NCI-H1436 treated with DMSO at 0.1 percent for 48 hours (cell line): ENCODE data around the gene SH2D2A.

Experiments
- DNase-seq: peaks from one replicate; lab custom pipeline; 2025; lab: John Stamatoyannopoulos, UW

Gene SH2D2A

GRCh38 chr1:156816561-156817328 is at the start of gene SH2D2A:
Gene SH2D2A (minus strand): TSS chr1:156816848. CDS start chr1:156816708, 140 bp downstream.
- no peak for DNase-seq

GRCh38 chr1:156865865-156866248 is 49.2 kb upstream of the SH2D2A start:
- DNase-seq, result no peak

- no peak for DNase-seq
These were observed 48.6 kb upstream of the SH2D2A start for GRCh38 chr1:156865258-156865657.

GRCh38 chr1:156864796-156865195 is 48.1 kb upstream of the SH2D2A start:
- no peak for DNase-seq

GRCh38 chr1:156863631-156864030 is 47.0 kb upstream of the SH2D2A start:
- no peak for DNase-seq

- DNase-seq, result no peak
These were observed 46.5 kb upstream of the SH2D2A start for GRCh38 chr1:156862997-156863599.

- no peak for DNase-seq
These were observed 45.9 kb upstream of the SH2D2A start for GRCh38 chr1:156862584-156862983.

GRCh38 chr1:156860628-156861423 is 44.2 kb upstream of the SH2D2A start, which contains the start of gene NTRK1:
Gene NTRK1 (plus strand): TSS chr1:156860865. CDS start chr1:156860935, 70 bp downstream.
- no peak for DNase-seq

GRCh38 chr1:156860113-156860627 is 43.5 kb upstream of the SH2D2A start:
- DNase-seq, result no peak

- no peak for DNase-seq
These were observed 43.0 kb upstream of the SH2D2A start for GRCh38 chr1:156859523-156860112.

- no peak for DNase-seq
These were observed 42.4 kb upstream of the SH2D2A start, which contains the start of gene INSRR for GRCh38 chr1:156858959-156859522. Gene INSRR (minus strand): TSS chr1:156859117. CDS start chr1:156858621, 496 bp downstream.

GRCh38 chr1:156858555-156858956 is 41.9 kb upstream of the SH2D2A start:
- DNase-seq, result no peak

GRCh38 chr1:156857532-156857931 is 40.9 kb upstream of the SH2D2A start:
- no peak for DNase-seq

GRCh38 chr1:156856282-156856785 is 39.7 kb upstream of the SH2D2A start:
- DNase-seq, result no peak

GRCh38 chr1:156854634-156855033 is 38.0 kb upstream of the SH2D2A start:
- DNase-seq, result no peak

- DNase-seq, result no peak
These were observed 37.1 kb upstream of the SH2D2A start for GRCh38 chr1:156853761-156854160.

GRCh38 chr1:156852418-156852874 is 35.8 kb upstream of the SH2D2A start:
- no peak for DNase-seq

GRCh38 chr1:156851779-156852417 is 35.2 kb upstream of the SH2D2A start:
- DNase-seq, result no peak

- no peak for DNase-seq
These were observed 32.5 kb upstream of the SH2D2A start for GRCh38 chr1:156849151-156849496.

GRCh38 chr1:156848461-156849150 is 32.0 kb upstream of the SH2D2A start:
- DNase-seq, result no peak
